IPS-15b (cell line): ENCODE data around the gene RRAGA.

Experiments
- H3K27me3 ChIP-seq: one replicate; pipeline ENCODE4 v1.6.1; 2013; ENCODE audit warnings: low read length; ENCODE audit not compliant: control insufficient read depth, insufficient read depth
- H3K36me3 ChIP-seq: one replicate; pipeline ENCODE4 v1.6.1; 2013; ENCODE audit warnings: low read length; ENCODE audit not compliant: control insufficient read depth, insufficient read depth
- H3K4me1 ChIP-seq: one replicate; pipeline ENCODE4 v1.6.1; 2013; ENCODE audit warnings: mild to moderate bottlenecking, low read length; ENCODE audit not compliant: control insufficient read depth, insufficient read depth
- H3K4me3 ChIP-seq: one replicate; pipeline ENCODE4 v1.5.1; 2013; ENCODE audit warnings: low read depth, low read length
- H3K9ac ChIP-seq: one replicate; pipeline ENCODE4 v1.6.1; 2013; ENCODE audit warnings: low read depth, mild to moderate bottlenecking, low read length
- H3K9me3 ChIP-seq: one replicate; pipeline ENCODE4 v1.6.1; 2013; ENCODE audit warnings: mild to moderate bottlenecking, low read length; ENCODE audit not compliant: control insufficient read depth, insufficient read depth

Gene RRAGA

GRCh38 chr9:19030899-19031298, 18.3 kb upstream of the RRAGA start:
- H3K27me3 ChIP-seq: no peaks in the 10 kb centered on the region
- no peaks in the 10 kb centered on the region for H3K9me3 ChIP-seq
- H3K4me3 ChIP-seq: no peak overlapping the region
- no peaks in the 10 kb centered on the region for H3K36me3 ChIP-seq
- H3K4me1 ChIP-seq: no peaks in the 10 kb centered on the region
- no peak overlapping the region for H3K9ac ChIP-seq

GRCh38 chr9:19032406-19032805, 16.8 kb upstream of the RRAGA start:
- Histone ChIP-seq H3K4me3 (no peak overlapping the region), H3K9me3 (no peaks in the 10 kb centered on the region), H3K9ac (no peak overlapping the region), H3K36me3 (no peaks in the 10 kb centered on the region), H3K4me1 (no peaks in the 10 kb centered on the region), H3K27me3 (no peaks in the 10 kb centered on the region)

- Histone ChIP-seq H3K27me3 (no peaks in the 10 kb centered on the region), H3K4me1 (no peaks in the 10 kb centered on the region), H3K9me3 (no peaks in the 10 kb centered on the region), H3K9ac (no peak within 1 kb of the TSS), H3K4me3 (no peak within 1 kb of the TSS), H3K36me3 (no peaks in the 10 kb centered on the region)
These were observed 16.2 kb upstream of the RRAGA start, which contains the start of gene SAXO1 for GRCh38 chr9:19033015-19033414. Gene SAXO1 (minus strand): TSS chr9:19033209. CDS start chr9:19032908, 301 bp downstream.

GRCh38 chr9:19036611-19037010, 12.6 kb upstream of the RRAGA start:
- Histone ChIP-seq H3K9me3 (no peaks in the 10 kb centered on the region), H3K4me3 (no peak overlapping the region), H3K9ac (no peak overlapping the region), H3K36me3 (no peaks in the 10 kb centered on the region), H3K27me3 (no peaks in the 10 kb centered on the region), H3K4me1 (no peaks in the 10 kb centered on the region)

- H3K9me3 ChIP-seq: no peaks in the 10 kb centered on the region
- H3K27me3 ChIP-seq: no peaks in the 10 kb centered on the region
- peak overlapping the region; percentile 89 for H3K9ac ChIP-seq
- no peaks in the 10 kb centered on the region for H3K36me3 ChIP-seq
- peak overlapping the region; percentile 95 for H3K4me3 ChIP-seq
- peaks cover 7% of the 10 kb centered on the region for H3K4me1 ChIP-seq
These were observed 850 bp downstream of the RRAGA start for GRCh38 chr9:19049917-19050636.

- Histone ChIP-seq H3K4me3 (peak overlapping the region; percentile 95), H3K27me3 (no peaks in the 10 kb centered on the region), H3K4me1 (peaks cover 7% of the 10 kb centered on the region), H3K36me3 (no peaks in the 10 kb centered on the region), H3K9me3 (no peaks in the 10 kb centered on the region), H3K9ac (no peak overlapping the region)
These were observed 1.7 kb downstream of the RRAGA start for GRCh38 chr9:19050637-19051591.

GRCh38 chr9:19057033-19057432, 7.8 kb downstream of the RRAGA start:
- no peaks in the 10 kb centered on the region for H3K9me3 ChIP-seq
- no peak overlapping the region for H3K9ac ChIP-seq
- H3K36me3 ChIP-seq: peaks cover 11% of the 10 kb centered on the region
- H3K4me3 ChIP-seq: no peak overlapping the region
- peaks cover 7% of the 10 kb centered on the region for H3K4me1 ChIP-seq
- no peaks in the 10 kb centered on the region for H3K27me3 ChIP-seq

GRCh38 chr9:19074229-19074628, 25.0 kb downstream of the RRAGA start:
- no peak overlapping the region for H3K9ac ChIP-seq
- H3K27me3 ChIP-seq: no peaks in the 10 kb centered on the region
- no peak overlapping the region for H3K4me3 ChIP-seq
- H3K9me3 ChIP-seq: no peaks in the 10 kb centered on the region
- H3K36me3 ChIP-seq: peaks cover 29% of the 10 kb centered on the region
- H3K4me1 ChIP-seq: no peaks in the 10 kb centered on the region

- no peaks in the 10 kb centered on the region for H3K27me3 ChIP-seq
- H3K4me1 ChIP-seq: no peaks in the 10 kb centered on the region
- H3K36me3 ChIP-seq: peaks cover 24% of the 10 kb centered on the region
- no peak overlapping the region for H3K4me3 ChIP-seq
- no peak overlapping the region for H3K9ac ChIP-seq
- H3K9me3 ChIP-seq: no peaks in the 10 kb centered on the region
These were observed 25.6 kb downstream of the RRAGA start for GRCh38 chr9:19074836-19075235.

GRCh38 chr9:19085295-19085694, 36.1 kb downstream of the RRAGA start:
- no peaks in the 10 kb centered on the region for H3K9me3 ChIP-seq
- H3K9ac ChIP-seq: no peak overlapping the region
- no peak overlapping the region for H3K4me3 ChIP-seq
- no peaks in the 10 kb centered on the region for H3K27me3 ChIP-seq
- H3K4me1 ChIP-seq: no peaks in the 10 kb centered on the region
- H3K36me3 ChIP-seq: peaks cover 11% of the 10 kb centered on the region

GRCh38 chr9:19087106-19088000, 38.1 kb downstream of the RRAGA start:
- H3K9ac ChIP-seq: no peak overlapping the region
- peaks cover 18% of the 10 kb centered on the region for H3K36me3 ChIP-seq
- H3K9me3 ChIP-seq: no peaks in the 10 kb centered on the region
- H3K4me3 ChIP-seq: no peak overlapping the region
- H3K27me3 ChIP-seq: no peaks in the 10 kb centered on the region
- H3K4me1 ChIP-seq: no peaks in the 10 kb centered on the region
